ENCODE measurements around the gene SAXO1. TPM values are rescaled to one million over a fixed set of nuclear protein-coding genes. Genes with fewer than 3 reads are reported as not detected.

SAXO1 gene
- total RNA-seq, 4 donors from 2014 or later, result not detected

- no peak for DNase-seq (ENCODE audit: low spot score)
- no peak for ATAC-seq (ENCODE audit: low FRiP score)
- no peak for TF ChIP-seq CTCF (IDR thresholded peaks at IDR 0.05)
These were observed 43.1 kb downstream of the SAXO1 start for GRCh38 chr9:18989865-18990264.

- DNase-seq (ENCODE audit: low spot score), result no peak
- no peak for ATAC-seq (ENCODE audit: low FRiP score)
- no peak for TF ChIP-seq CTCF (IDR thresholded peaks at IDR 0.05)
These were observed 43.9 kb downstream of the SAXO1 start for GRCh38 chr9:18989097-18989496.

GRCh38 chr9:18988003-18988402 is 45.0 kb downstream of the SAXO1 start:
- no peak for DNase-seq (ENCODE audit: low spot score)
- TF ChIP-seq CTCF (IDR thresholded peaks at IDR 0.05), result no peak
- no peak for ATAC-seq (ENCODE audit: low FRiP score)

GRCh38 chr9:18985996-18986395 is 47.0 kb downstream of the SAXO1 start:
- ATAC-seq (ENCODE audit: low FRiP score), result no peak
- TF ChIP-seq CTCF (IDR thresholded peaks at IDR 0.05), result no peak

GRCh38 chr9:18985464-18985951 is 47.5 kb downstream of the SAXO1 start:
- no peak for DNase-seq (ENCODE audit: low spot score)
- ATAC-seq (ENCODE audit: low FRiP score), result no peak
- no peak for TF ChIP-seq CTCF (IDR thresholded peaks at IDR 0.05)

More at GRCh38 chr9:18985996-18986395, 47.0 kb downstream of the SAXO1 start:
- DNase-seq (ENCODE audit: low spot score), result no peak

GRCh38 chr9:18982262-18982620 is 50.8 kb downstream of the SAXO1 start:
- DNase-seq (ENCODE audit: low spot score) (no peak), ATAC-seq (ENCODE audit: low FRiP score) (no peak)
- no peak for TF ChIP-seq CTCF (IDR thresholded peaks at IDR 0.05)

GRCh38 chr9:18981476-18982261 is 51.3 kb downstream of the SAXO1 start:
- TF ChIP-seq CTCF (IDR thresholded peaks at IDR 0.05), result no peak
- ATAC-seq (ENCODE audit: low FRiP score) (no peak), DNase-seq (ENCODE audit: low spot score) (no peak)

All from omental fat pad (tissue), 4 donors.